RWPE1 (cell line): ENCODE results near the gene GOSR2.

Source experiments
- CTCF ChIA-PET: fragments of 350-600 bp; sonication (Branson Sonifier 250); formaldehyde crosslinking; extraction: SDS; loops from one replicate; lab custom pipeline; 2021; lab: Yijun Ruan, JAX
- POLR2A ChIA-PET: fragments of 400-600 bp; formaldehyde crosslinking; extraction: SDS; loops from one replicate; lab custom pipeline; 2020; ENCODE audit warnings: antibody characterized with exemption; ENCODE audit not compliant: low non-redundant PET; lab: Yijun Ruan, JAX
- DNase-seq: peaks from one replicate; pipeline ENCODE4 v3.0.0; 2012; ENCODE audit warnings: low spot score
- H3K27ac ChIP-seq: fragments of 450-650 bp; 2 replicates; pipeline ENCODE4 v1.5.1; 2017
- TF ChIP-seq, protein P1 (sequence below): fragments of 450-650 bp; conservative IDR thresholded peaks from 2 replicates; pipeline ENCODE4 v1.5.1; 2017; ENCODE audit warnings: low read depth, mild to moderate bottlenecking

The GOSR2 gene

DNA sequence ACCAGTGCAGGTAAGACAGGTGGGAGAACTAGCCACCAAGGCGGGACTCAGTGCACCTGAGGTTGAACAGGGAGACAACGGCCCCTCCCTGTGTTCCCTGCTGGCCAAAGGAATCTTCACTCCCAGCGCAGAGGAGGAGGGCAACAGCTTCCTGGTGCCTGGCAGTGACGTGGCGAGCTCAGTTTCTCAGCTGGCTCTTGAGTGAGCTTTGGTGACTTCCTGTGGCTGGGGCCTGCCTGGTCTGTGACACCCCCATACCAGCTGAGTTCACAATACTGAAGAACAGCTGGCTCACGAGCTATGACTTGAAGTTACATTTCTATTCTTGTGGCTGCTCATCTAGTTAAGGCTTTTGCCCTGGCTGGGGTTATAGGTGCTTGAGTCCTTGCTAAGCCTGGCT lies 45.5 kb upstream of the GOSR2 start:
- ChIA-PET CTCF (interaction anchor here (0.8 to 1.6 kb wide), 3 partner anchors 11 to 74 kb away, joined by 3 to 4 read pairs (median 4); no protein-coding TSS in a partner anchor), POLR2A (interaction anchor here (0.5 kb wide), 1 partner anchor 69 kb away, joined by 3 read pairs; no protein-coding TSS in a partner anchor)
- no peak for DNase-seq
- TF ChIP-seq, protein P1, sequence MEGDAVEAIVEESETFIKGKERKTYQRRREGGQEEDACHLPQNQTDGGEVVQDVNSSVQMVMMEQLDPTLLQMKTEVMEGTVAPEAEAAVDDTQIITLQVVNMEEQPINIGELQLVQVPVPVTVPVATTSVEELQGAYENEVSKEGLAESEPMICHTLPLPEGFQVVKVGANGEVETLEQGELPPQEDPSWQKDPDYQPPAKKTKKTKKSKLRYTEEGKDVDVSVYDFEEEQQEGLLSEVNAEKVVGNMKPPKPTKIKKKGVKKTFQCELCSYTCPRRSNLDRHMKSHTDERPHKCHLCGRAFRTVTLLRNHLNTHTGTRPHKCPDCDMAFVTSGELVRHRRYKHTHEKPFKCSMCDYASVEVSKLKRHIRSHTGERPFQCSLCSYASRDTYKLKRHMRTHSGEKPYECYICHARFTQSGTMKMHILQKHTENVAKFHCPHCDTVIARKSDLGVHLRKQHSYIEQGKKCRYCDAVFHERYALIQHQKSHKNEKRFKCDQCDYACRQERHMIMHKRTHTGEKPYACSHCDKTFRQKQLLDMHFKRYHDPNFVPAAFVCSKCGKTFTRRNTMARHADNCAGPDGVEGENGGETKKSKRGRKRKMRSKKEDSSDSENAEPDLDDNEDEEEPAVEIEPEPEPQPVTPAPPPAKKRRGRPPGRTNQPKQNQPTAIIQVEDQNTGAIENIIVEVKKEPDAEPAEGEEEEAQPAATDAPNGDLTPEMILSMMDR: no peak
- H3K27ac ChIP-seq: no peak overlapping the region

DNA sequence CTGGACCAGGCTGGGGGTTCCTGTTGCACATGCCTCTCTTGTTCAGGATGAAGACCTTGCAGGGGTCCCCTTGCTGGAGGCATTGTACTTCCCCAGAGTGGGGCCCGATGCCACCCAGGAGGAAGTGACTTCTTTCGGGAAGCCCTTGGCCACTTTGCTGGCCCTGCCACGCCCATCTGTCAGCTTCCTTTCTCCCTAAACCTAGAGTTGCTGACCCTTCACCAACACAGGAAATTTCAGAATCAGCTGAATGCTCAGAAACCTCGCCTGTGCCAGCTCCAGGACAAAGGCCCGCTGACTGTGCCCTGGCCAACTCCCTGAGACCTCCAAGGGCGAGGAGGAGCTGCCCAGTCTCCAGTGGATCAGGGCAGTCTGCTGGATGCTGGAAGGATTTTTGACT lies 44.9 kb upstream of the GOSR2 start:
- TF ChIP-seq, protein P1: no peak
- ChIA-PET CTCF (interaction anchor here (1.4 kb wide), 1 partner anchor 64 kb away, joined by 3 read pairs; no protein-coding TSS in a partner anchor), POLR2A (no interaction called here)
- no peak for DNase-seq
- H3K27ac ChIP-seq: no peak overlapping the region

DNA sequence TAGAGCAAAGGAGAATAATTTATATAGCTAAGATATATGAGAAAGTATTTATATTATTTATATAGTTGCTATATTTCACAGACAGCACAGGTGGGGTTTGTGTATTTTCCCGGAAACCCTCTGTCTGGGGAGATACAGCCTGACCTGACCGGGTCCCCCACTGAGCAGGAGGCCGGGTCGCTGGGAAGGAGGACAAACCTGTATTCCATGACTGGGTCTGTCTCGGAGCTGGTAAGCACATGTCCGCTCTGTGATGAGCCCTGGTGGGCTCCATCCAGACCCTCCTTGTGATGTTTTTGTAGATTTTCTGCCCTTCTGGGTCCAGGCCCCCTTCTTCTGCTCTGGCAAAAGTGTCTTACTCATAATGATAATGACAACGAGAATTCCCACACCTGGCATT lies 43.9 kb upstream of the GOSR2 start:
- POLR2A ChIA-PET: no interaction called here
- TF ChIP-seq, protein P1: no peak
- CTCF ChIA-PET: interaction anchor here (0.5 kb wide), 1 partner anchor 22 kb away, joined by 3 read pairs; no protein-coding TSS in a partner anchor
- no peak for DNase-seq
- H3K27ac ChIP-seq: no peak overlapping the region

DNA sequence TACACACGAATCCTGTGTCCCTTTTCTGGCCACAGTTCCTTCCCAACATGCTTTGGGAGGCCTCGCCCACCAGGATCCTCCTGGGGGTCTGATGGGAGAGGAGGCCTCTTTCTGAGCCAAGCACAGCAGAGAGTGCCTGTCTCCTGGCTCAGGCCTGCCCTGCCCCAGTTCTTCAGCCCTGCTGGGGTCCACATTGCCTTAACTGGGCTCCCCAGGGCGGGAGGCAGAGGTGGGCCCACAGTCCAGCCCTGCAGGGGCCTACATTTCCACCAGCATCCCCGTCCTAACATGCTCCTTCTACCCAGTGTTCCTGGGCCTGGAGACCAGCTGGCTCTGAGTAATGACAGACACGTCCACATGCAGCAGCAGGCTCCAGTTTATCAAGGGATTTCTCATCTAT lies 41.9 kb upstream of the GOSR2 start:
- TF ChIP-seq, protein P1: no peak
- DNase-seq: no peak
- ChIA-PET POLR2A (no interaction called here), CTCF (no interaction called here)
- no peak overlapping the region for H3K27ac ChIP-seq

DNA sequence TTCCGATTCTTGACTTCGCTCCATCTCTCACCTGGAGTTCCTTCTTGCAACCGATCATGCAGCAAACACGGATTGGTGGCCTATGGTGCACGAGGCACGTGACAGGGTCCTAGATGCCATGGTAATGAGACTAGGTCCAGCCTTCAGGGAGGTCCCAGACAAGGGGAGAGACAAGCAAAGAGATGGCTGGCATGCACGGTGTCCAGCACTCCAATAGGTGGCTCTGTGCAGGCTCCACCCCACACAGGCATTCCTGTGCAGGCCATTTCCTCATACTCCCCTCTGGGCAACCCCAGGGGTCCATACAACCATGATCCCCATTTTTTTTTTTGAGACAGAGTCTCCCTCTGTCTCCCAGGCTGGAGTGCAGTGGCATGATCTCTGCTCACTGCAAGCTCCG lies 40.3 kb upstream of the GOSR2 start:
- POLR2A ChIA-PET: no interaction called here
- H3K27ac ChIP-seq: no peak overlapping the region
- TF ChIP-seq, protein P1: no peak
- CTCF ChIA-PET: no interaction called here
- DNase-seq: no peak

DNA sequence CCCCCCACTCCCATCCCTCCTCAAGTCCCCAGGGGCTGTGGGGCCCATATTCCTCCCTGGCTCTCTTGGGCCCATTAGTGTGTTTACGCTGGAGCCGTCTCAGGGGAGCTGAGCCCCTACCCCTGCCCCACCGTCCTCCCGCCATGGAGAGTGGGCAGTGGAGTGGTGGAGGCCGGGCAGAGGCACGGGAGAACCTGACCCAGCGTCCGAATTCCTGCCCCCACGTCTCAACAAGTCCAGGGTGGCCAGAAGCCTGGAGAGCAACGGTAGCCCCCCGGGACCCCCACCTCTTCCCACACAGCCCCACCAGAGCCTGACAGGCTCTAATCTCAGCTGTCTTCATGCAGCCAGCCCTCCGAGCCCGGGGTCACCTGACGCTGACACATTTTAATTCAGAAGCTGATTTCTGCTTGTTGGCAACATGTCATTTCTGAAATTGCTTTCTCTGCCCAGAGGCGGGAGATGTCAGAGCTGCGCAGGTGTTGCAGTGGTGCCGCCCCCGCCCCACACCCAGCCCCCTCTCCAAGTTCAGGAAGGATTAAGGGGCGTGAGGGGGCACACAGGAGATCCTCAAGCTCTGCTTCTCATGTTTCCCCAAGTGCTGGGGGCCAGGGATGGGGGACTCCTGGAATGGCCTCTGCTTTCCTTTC lies 39.0 kb upstream of the GOSR2 start:
- TF ChIP-seq, protein P1: no peak
- ChIA-PET POLR2A (no interaction called here), CTCF (no interaction called here)
- no peak overlapping the region for H3K27ac ChIP-seq
- DNase-seq: no peak
